SK-N-SH treated with all-trans-retinoic acid at 6 μM for 48 hours (cell line): ENCODE results near the gene DAB2.

ENCODE experiments used
- CSDC2 ChIP-seq: fragments of 250-450 bp; sonication (Bioruptor Pico); IDR thresholded peaks from 2 replicates; pipeline ENCODE4 v1.5.0; 2020; ENCODE audit warnings: mild to moderate bottlenecking, moderate library complexity
- PATZ1 ChIP-seq: fragments of 250-450 bp; sonication (Bioruptor Pico); IDR thresholded peaks from 2 replicates; pipeline ENCODE4 v1.8.0; 2020; ENCODE audit warnings: mild to moderate bottlenecking, moderate library complexity, borderline replicate concordance
- PPARA ChIP-seq: fragments of 250-450 bp; sonication (Bioruptor Pico); IDR thresholded peaks from 2 replicates; pipeline ENCODE4 v1.5.0; 2020; ENCODE audit warnings: mild to moderate bottlenecking, borderline replicate concordance
- RARB ChIP-seq: fragments of 250-450 bp; sonication (Bioruptor Pico); IDR thresholded peaks from 2 replicates; pipeline ENCODE4 v1.8.0; 2021; ENCODE audit warnings: mild to moderate bottlenecking, moderate library complexity
- TCF4 ChIP-seq: fragments of 250-450 bp; sonication (Bioruptor Pico); IDR thresholded peaks from 2 replicates; pipeline ENCODE4 v1.8.0; 2021; ENCODE audit warnings: mild to moderate bottlenecking, moderate library complexity, borderline replicate concordance
- ZFP30 ChIP-seq: fragments of 450-650 bp; formaldehyde crosslinking; IDR thresholded peaks from 2 replicates; pipeline ENCODE4 v1.5.0; 2022; ENCODE audit warnings: mild to moderate bottlenecking, moderate library complexity

- no peak for TF ChIP-seq TCF4 (CRISPR knock-in tag)
- no peak for TF ChIP-seq PATZ1
- no peak for TF ChIP-seq RARB (CRISPR knock-in tag)
- no peak for TF ChIP-seq CSDC2 (CRISPR knock-in tag)
- TF ChIP-seq ZFP30 (CRISPR knock-in tag) = no peak
- TF ChIP-seq PPARA (CRISPR knock-in tag) = no peak
These were observed 28.1 kb upstream of the DAB2 start for GRCh38 chr5:39452846-39453245.
